Vagina (tissue), 2 donors: ENCODE measurements around the gene ZBTB7A.

ENCODE experiments used
- CTCF ChIP-seq, 3 experiments: fragments of 450-650 bp in 2 of 3; fragments of 200-600 bp in 1 of 3; sonication (generic) in 1 of 3; IDR thresholded peaks; one replicate each; pipeline ENCODE4 v1.5.1; 2017 to 2019; ENCODE audit warnings: antibody characterized with exemption in 3 of 3, mild to moderate bottlenecking in 2 of 3, moderate library complexity in 2 of 3
- POLR2A ChIP-seq, 2 donors: fragments of 450-650 bp; IDR thresholded peaks; one replicate each; pipeline ENCODE4 v1.6.1; 2017; ENCODE audit warnings: antibody characterized with exemption in 2 of 2, mild to moderate bottlenecking in 2 of 2, moderate library complexity in 2 of 2
- POLR2AphosphoS5 ChIP-seq, 2 donors: sonication (generic); formaldehyde crosslinking; IDR thresholded peaks; one replicate each; pipeline ENCODE4 v1.9.0; 2017; ENCODE audit warnings: antibody characterized with exemption in 2 of 2, mild to moderate bottlenecking in 2 of 2, low read depth in 1 of 2; ENCODE audit not compliant: insufficient read depth in 1 of 2

DNA sequence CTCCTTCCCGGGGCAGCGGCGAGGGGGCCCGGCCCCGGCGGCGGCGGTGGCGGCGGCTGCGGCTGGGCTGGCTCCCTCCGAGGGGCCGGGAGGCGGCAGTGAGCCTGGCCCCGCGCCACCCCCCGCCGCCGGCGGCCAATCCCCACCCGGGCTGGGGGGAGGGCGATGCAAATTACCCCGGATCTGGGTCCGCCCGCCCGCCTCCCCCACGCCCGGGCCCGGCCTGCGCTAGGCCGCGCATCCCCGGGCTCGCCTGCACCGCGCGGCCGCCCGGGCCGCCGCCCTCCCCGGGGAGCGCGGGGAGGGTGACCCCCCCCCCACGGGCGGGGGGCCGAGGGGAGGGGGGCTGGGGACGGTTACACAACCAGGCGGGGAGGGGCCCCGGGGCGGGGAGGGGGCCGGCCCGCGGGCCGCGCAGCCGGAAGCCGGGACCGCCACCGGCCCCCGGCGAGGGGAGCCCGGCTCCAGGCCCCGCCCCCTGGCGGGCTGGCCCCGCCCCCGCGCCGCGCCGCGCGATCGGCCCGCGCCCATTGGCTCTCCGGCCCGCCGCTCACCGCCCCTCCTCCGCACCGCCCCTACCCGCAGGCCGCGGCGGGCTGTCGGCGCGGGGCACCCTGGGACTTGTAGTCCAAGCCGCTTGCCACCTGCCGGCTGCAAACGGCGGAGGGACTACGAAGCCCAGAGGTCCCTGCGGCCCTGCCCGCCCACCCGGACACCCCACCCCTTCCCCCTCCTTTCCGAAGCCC, 1.1 kb downstream of the ZBTB7A start:
- TF ChIP-seq CTCF (IDR thresholded peaks at IDR 0.05) (no peak), POLR2AphosphoS5 (IDR thresholded peaks at IDR 0.05; ENCODE audit: insufficient read depth in 1 of 2, low read depth in 1 of 2) (no peak), POLR2A (IDR thresholded peaks at IDR 0.05) (no peak)
